B cell (primary cell): Measurements from ENCODE around the gene TRIO. TPM values are rescaled to one million over a fixed set of nuclear protein-coding genes. Genes with fewer than 3 reads are reported as not detected.

Experiments
- ATAC-seq: fragments of 200-7000 bp; cut with Tn5 transposase; one replicate; pipeline ENCODE4 v1.10.0; 2021; ENCODE audit warnings: low read depth, mild to moderate bottlenecking, moderate number of reproducible peaks, moderate library complexity
- CTCF ChIA-PET: fragments of 350-600 bp; sonication (Branson Sonifier 250); formaldehyde crosslinking; loops from one replicate; lab custom pipeline; 2021; ENCODE audit warnings: antibody characterized with exemption, inconsistent platforms; lab: Charles Lee
- POLR2A ChIA-PET: fragments of 350-600 bp; sonication (Branson Sonifier 250); formaldehyde crosslinking; loops from one replicate; lab custom pipeline; 2021; ENCODE audit warnings: antibody characterized with exemption; lab: Charles Lee
- DNase-seq: peaks from one replicate; pipeline ENCODE4 v3.0.0; 2013
- H2AFZ ChIP-seq: 2 replicates; pipeline ENCODE4 v1.6.1; 2012; ENCODE audit warnings: mild to moderate bottlenecking, low read depth, low read length; ENCODE audit not compliant: insufficient read depth, poor library complexity, severe bottlenecking
- H3K27ac ChIP-seq, 2 donors: 1 replicate in 1 of 2; 2 replicates in 1 of 2; pipeline ENCODE4 v1.5.1; 2012 to 2013; ENCODE audit warnings: low read length in 2 of 2, mild to moderate bottlenecking in 2 of 2, moderate library complexity in 1 of 2
- H3K27me3 ChIP-seq, 4 experiments: fragments of 200-600 bp in 1 of 4; sonication (generic) in 1 of 4; replicated peaks in 1 of 4; 1 replicate in 2 of 4; 2 replicates in 2 of 4; pipeline versions ENCODE4 v1.6.1 to v1.7.0; 2013 to 2016; ENCODE audit warnings: low read length in 3 of 4, mild to moderate bottlenecking in 2 of 4, mixed read lengths in 1 of 4, moderate library complexity in 1 of 4; ENCODE audit not compliant: insufficient read depth in 4 of 4, control insufficient read depth in 3 of 4; ENCODE audit errors: control extremely low read depth in 1 of 4
- H3K36me3 ChIP-seq, 2 experiments: replicated peaks in 1 of 2; 1 replicate in 1 of 2; 2 replicates in 1 of 2; pipeline versions ENCODE4 v1.6.1 to v1.7.1; 2013; ENCODE audit warnings: low read length in 1 of 2; ENCODE audit not compliant: insufficient read depth in 2 of 2, control insufficient read depth in 1 of 2; ENCODE audit errors: control extremely low read depth in 1 of 2, extremely low read depth in 1 of 2
- H3K4me1 ChIP-seq, 2 donors: fragments of 200-600 bp in 1 of 2; sonication (generic) in 1 of 2; 1 replicate in 1 of 2; 2 replicates in 1 of 2; pipeline versions ENCODE4 v1.5.1 to v1.6.1; 2013 to 2017; ENCODE audit warnings: low read length in 2 of 2; ENCODE audit not compliant: control insufficient read depth in 2 of 2, insufficient read depth in 2 of 2
- H3K4me2 ChIP-seq: replicated peaks from 2 replicates; pipeline ENCODE3; 2012; ENCODE audit warnings: mild to moderate bottlenecking, low read depth, low read length; ENCODE audit not compliant: poor library complexity, severe bottlenecking
- H3K4me3 ChIP-seq, 5 experiments: fragments of 200-600 bp in 1 of 5; sonication (generic) in 1 of 5; 1 replicate in 3 of 5; 2 replicates in 2 of 5; pipeline versions ENCODE4 v1.5.1 to v1.7.0; 2011 to 2016; ENCODE audit warnings: low read length in 4 of 5, mild to moderate bottlenecking in 4 of 5, low read depth in 2 of 5, control low read depth in 1 of 5, moderate library complexity in 1 of 5; ENCODE audit not compliant: insufficient read depth in 1 of 5; ENCODE audit errors: control extremely low read depth in 1 of 5, extremely low read depth in 1 of 5
- H3K79me2 ChIP-seq: fragments of 200-600 bp; sonication (generic); one replicate; pipeline ENCODE4 v1.6.0; 2016; ENCODE audit warnings: low read length; ENCODE audit not compliant: control insufficient read depth, insufficient read depth
- H3K9ac ChIP-seq: fragments of 200-600 bp; sonication (generic); 2 replicates; pipeline ENCODE4 v1.6.1; 2017; ENCODE audit warnings: mild to moderate bottlenecking, low read length, moderate library complexity
- H3K9me3 ChIP-seq, 3 donors: one replicate each; pipeline versions ENCODE4 v1.6.1 to v1.7.1; 2013; ENCODE audit warnings: low read length in 2 of 3; ENCODE audit not compliant: control insufficient read depth in 2 of 3, insufficient read depth in 1 of 3; ENCODE audit errors: control extremely low read depth in 1 of 3
- H4K20me1 ChIP-seq: 2 replicates; pipeline ENCODE4 v1.6.0; 2012; ENCODE audit warnings: mild to moderate bottlenecking, low read length; ENCODE audit not compliant: insufficient read depth, control insufficient read depth, poor library complexity, severe bottlenecking
- H3K27ac Mint-ChIP-seq: one replicate; pipeline ENCODE4 v1.8.0; 2021; ENCODE audit warnings: mixed read lengths
- H3K27me3 Mint-ChIP-seq: one replicate; pipeline ENCODE4 v1.8.0; 2021; ENCODE audit warnings: mixed read lengths
- H3K4me1 Mint-ChIP-seq: one replicate; pipeline ENCODE4 v1.8.0; 2021; ENCODE audit warnings: mixed read lengths
- H3K4me3 Mint-ChIP-seq: one replicate; pipeline ENCODE4 v1.8.0; 2021; ENCODE audit warnings: mixed read lengths
- H3K9me3 Mint-ChIP-seq: one replicate; pipeline ENCODE4 v1.8.0; 2022; ENCODE audit warnings: mixed read lengths; ENCODE audit not compliant: insufficient read depth
- CTCF ChIP-seq: fragments of 200-600 bp; IDR thresholded peaks from one replicate; pipeline ENCODE4 v1.8.0; 2022; ENCODE audit warnings: antibody characterized with exemption, mild to moderate bottlenecking
- EZH2 ChIP-seq: IDR thresholded peaks from 2 replicates; pipeline ENCODE4 v1.6.1; 2012; ENCODE audit warnings: borderline replicate concordance, low read depth, mild to moderate bottlenecking, moderate library complexity, low read length; ENCODE audit not compliant: insufficient read depth, poor library complexity, severe bottlenecking
- WGBS: methylation state at CpG from one replicate; pipeline ENCODE4 v1.1.5; 2013; ENCODE audit warnings: missing lambda C conversion rate; ENCODE audit not compliant: insufficient coverage; 5-methylcytosine and 5-hydroxymethylcytosine counted together
- intact Hi-C: fragments of 100-400 bp; cut with micrococcal nuclease; formaldehyde crosslinking; loops from one replicate; pipeline ENCODE4 v1.10.0; 2022
- polyA plus RNA-seq: library from polyadenylated mRNA; depleted of rRNA; stranded (reverse); fragments of >200 nt; gene quantifications from 2 replicates; pipeline ENCODE4 v1.2.3, GENCODE V29; 2012
- total RNA-seq, 2 donors: library from RNA; stranded (reverse); fragments of 120-200 nt in 1 of 2; gene quantifications; 1 replicate in 1 of 2; 2 replicates in 1 of 2; pipeline versions ENCODE4 v1.2.3 to v1.2.4, GENCODE V29; 2013 to 2022

The TRIO gene
- total and polyA plus RNA-seq, 2 donors (not counting 1 experiment from before 2014, with no cell fraction given), result 90.5 to 479 TPM

- no peaks in the 10 kb centered on the region for H3K9me3 Mint-ChIP-seq
- Histone ChIP-seq H2AFZ (no peak overlapping the region), H3K36me3 (no peaks in the 10 kb centered on the region), H3K4me2 (no peak overlapping the region), H3K9ac (no peak overlapping the region), H3K27ac (no peak overlapping the region), H3K4me3 (no peak overlapping the region), H3K4me1 (peaks cover 16 to 27% of the 10 kb centered on the region in 2 donors), H3K27me3 (no peaks in the 10 kb centered on the region), H3K9me3 (no peaks in the 10 kb centered on the region), H3K79me2 (peaks cover 95% of the 10 kb centered on the region), H4K20me1 (peaks cover 58% of the 10 kb centered on the region)
- intact Hi-C loops, result no loop called here
- no peak for ATAC-seq
- H3K4me3 Mint-ChIP-seq, result no peak overlapping the region
- no peak for TF ChIP-seq EZH2
- no peak for TF ChIP-seq CTCF
- no peaks in the 10 kb centered on the region for H3K27me3 Mint-ChIP-seq
- ChIA-PET POLR2A (no interaction called here), CTCF (interaction anchor here (1.0 to 1.4 kb wide), 2 partner anchors 18 to 84 kb away, joined by 3 read pairs; partner anchors contain the start of gene TRIO)
- WGBS, result 91% methylated on average over 4 of the region's 8 CpGs
- peaks cover 80% of the 10 kb centered on the region for H3K4me1 Mint-ChIP-seq
- no peak overlapping the region for H3K27ac Mint-ChIP-seq
- no peak for DNase-seq
These were observed 83.8 kb downstream of the TRIO start for GRCh38 chr5:14226992-14227391.

GRCh38 chr5:14227513-14227912, 84.4 kb downstream of the TRIO start:
- POLR2A ChIA-PET, result no interaction called here
- WGBS, result 88% methylated on average over 1 of the region's 3 CpGs

More at GRCh38 chr5:14227513-14227912, 84.4 kb downstream of the TRIO start:
- no peak overlapping the region for H2AFZ ChIP-seq
- H3K4me1 ChIP-seq, result peaks cover 16 to 24% of the 10 kb centered on the region in 2 donors
- intact Hi-C loops, result no loop called here
- H3K4me3 ChIP-seq, result no peak overlapping the region
- H3K9me3 Mint-ChIP-seq, result no peaks in the 10 kb centered on the region
- peaks cover 63% of the 10 kb centered on the region for H4K20me1 ChIP-seq
- DNase-seq (no peak), ATAC-seq (no peak)
- peaks cover 79% of the 10 kb centered on the region for H3K4me1 Mint-ChIP-seq
- H3K27ac ChIP-seq, result no peak overlapping the region
- no peak overlapping the region for H3K4me2 ChIP-seq
- no peaks in the 10 kb centered on the region for H3K36me3 ChIP-seq
- H3K9ac ChIP-seq, result no peak overlapping the region
- no peak overlapping the region for H3K27ac Mint-ChIP-seq
- no peak overlapping the region for H3K4me3 Mint-ChIP-seq
- no peaks in the 10 kb centered on the region for H3K27me3 ChIP-seq
- no peaks in the 10 kb centered on the region for H3K9me3 ChIP-seq
- H3K79me2 ChIP-seq, result peaks cover 95% of the 10 kb centered on the region
- H3K27me3 Mint-ChIP-seq, result no peaks in the 10 kb centered on the region
- TF ChIP-seq EZH2 (no peak), CTCF (no peak)
- CTCF ChIA-PET, result no interaction called here
